Endothelial cell of umbilical vein (primary cell): ENCODE results near the gene SRGAP3.

Experiments
- EZH2 ChIP-seq: IDR thresholded peaks from 2 replicates; pipeline ENCODE4 v1.6.1; 2012; ENCODE audit warnings: borderline replicate concordance, low read depth, mild to moderate bottlenecking, moderate library complexity, low read length, inconsistent platforms; ENCODE audit not compliant: severe bottlenecking
- MYC ChIP-seq: IDR thresholded peaks from one replicate; pipeline ENCODE4 v1.6.1; 2011; ENCODE audit warnings: mild to moderate bottlenecking, low read depth, low read length
- POLR2A ChIP-seq: IDR thresholded peaks from 2 replicates; pipeline ENCODE4 v1.6.1; 2012; ENCODE audit warnings: low read depth, mild to moderate bottlenecking, control low read depth, low read length
- POLR2AphosphoS5 ChIP-seq: IDR thresholded peaks from 2 replicates; pipeline ENCODE4 v1.6.1; 2012; ENCODE audit warnings: low read depth, mild to moderate bottlenecking, control low read depth, low read length, moderate library complexity; ENCODE audit not compliant: insufficient read depth
- TF ChIP-seq, protein P1 (sequence below), 2 donors: IDR thresholded peaks; 1 replicate in 1 of 2; 2 replicates in 1 of 2; pipeline ENCODE4 v1.5.1; 2011; ENCODE audit warnings: low read length in 2 of 2, mild to moderate bottlenecking in 2 of 2, moderate library complexity in 2 of 2, control low read depth in 1 of 2, inconsistent platforms in 1 of 2, low read depth in 1 of 2; ENCODE audit not compliant: insufficient read depth in 1 of 2; ENCODE audit errors: extremely low read depth in 1 of 2

DNA sequence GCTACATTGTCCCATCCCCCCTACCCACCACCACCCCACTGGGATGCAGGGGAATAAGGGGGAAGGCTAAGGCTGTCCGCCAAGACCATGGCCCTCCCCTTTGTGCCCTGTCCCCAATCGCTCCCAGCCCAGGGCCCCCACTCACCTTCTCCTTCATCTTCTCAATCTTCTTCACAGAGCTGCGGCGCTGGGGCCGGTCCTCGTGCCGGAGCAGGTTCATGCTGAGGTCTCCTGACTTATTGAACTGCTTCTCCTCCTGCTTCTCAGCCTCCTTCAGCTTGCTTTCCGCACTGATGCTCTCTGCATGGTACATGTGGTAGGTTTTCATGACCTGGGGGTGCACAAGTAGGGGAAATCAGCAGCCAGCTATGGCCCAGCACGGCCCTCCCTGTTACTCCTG, 185.2 kb downstream of the SRGAP3 start:
- TF ChIP-seq POLR2A (no peak), EZH2 (no peak), POLR2AphosphoS5 (no peak), MYC (no peak)
- TF ChIP-seq, protein P1, sequence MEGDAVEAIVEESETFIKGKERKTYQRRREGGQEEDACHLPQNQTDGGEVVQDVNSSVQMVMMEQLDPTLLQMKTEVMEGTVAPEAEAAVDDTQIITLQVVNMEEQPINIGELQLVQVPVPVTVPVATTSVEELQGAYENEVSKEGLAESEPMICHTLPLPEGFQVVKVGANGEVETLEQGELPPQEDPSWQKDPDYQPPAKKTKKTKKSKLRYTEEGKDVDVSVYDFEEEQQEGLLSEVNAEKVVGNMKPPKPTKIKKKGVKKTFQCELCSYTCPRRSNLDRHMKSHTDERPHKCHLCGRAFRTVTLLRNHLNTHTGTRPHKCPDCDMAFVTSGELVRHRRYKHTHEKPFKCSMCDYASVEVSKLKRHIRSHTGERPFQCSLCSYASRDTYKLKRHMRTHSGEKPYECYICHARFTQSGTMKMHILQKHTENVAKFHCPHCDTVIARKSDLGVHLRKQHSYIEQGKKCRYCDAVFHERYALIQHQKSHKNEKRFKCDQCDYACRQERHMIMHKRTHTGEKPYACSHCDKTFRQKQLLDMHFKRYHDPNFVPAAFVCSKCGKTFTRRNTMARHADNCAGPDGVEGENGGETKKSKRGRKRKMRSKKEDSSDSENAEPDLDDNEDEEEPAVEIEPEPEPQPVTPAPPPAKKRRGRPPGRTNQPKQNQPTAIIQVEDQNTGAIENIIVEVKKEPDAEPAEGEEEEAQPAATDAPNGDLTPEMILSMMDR (IDR thresholded peaks at IDR 0.05; ENCODE audit: extremely low read depth in 1 of 2, insufficient read depth in 1 of 2, low read depth in 1 of 2, low read length in 2 of 2): no peak
